NK-92 (cell line): ENCODE data around the gene CHDH.

Experiments used
- DNase-seq: peaks from one replicate; lab custom pipeline; 2025; ENCODE audit not compliant: unreplicated experiment; lab: John Stamatoyannopoulos, UW

The CHDH gene

GRCh38 chr3:53809764-53810400 is 36.3 kb downstream of the CHDH start:
- DNase-seq: no peak

- DNase-seq: no peak
Measured at GRCh38 chr3:53809267-53809666, 37.0 kb downstream of the CHDH start.

GRCh38 chr3:53808496-53808895 is 37.7 kb downstream of the CHDH start:
- DNase-seq: no peak

DNA sequence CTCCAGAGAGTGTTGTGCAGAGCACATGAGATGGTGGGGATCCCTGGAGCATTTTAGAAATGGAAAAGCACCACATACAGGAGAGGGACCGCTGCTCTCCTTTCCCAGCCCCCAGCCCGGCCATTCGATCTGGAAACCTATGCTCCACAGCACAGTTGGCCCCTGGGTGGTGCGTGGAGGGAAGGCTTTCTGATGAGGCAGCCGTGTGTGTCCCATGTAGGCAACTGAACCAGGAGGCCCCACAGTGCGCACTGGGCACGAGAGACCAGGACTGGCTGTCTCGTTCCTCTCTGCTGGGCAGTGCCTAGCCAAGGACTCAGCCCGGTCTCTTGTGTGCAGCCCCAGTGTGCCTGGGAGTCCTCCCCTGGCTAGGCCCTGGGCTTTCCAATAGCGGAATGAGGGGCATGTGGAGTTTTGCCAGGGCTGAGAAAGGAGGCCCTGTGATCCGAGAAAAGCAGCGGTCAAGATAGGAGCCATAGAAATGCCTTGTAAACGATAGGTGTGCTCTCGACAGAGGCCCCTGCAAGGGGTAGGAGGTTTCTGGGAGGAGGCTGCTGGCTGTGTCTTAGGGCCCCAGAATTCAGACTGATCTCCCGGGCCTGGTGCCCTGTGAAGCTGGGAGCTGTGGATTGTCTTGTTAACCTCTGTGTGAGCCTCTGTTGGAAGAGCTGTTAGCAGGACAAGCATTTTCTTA is 39.0 kb downstream of the CHDH start:
- no peak for DNase-seq

DNA sequence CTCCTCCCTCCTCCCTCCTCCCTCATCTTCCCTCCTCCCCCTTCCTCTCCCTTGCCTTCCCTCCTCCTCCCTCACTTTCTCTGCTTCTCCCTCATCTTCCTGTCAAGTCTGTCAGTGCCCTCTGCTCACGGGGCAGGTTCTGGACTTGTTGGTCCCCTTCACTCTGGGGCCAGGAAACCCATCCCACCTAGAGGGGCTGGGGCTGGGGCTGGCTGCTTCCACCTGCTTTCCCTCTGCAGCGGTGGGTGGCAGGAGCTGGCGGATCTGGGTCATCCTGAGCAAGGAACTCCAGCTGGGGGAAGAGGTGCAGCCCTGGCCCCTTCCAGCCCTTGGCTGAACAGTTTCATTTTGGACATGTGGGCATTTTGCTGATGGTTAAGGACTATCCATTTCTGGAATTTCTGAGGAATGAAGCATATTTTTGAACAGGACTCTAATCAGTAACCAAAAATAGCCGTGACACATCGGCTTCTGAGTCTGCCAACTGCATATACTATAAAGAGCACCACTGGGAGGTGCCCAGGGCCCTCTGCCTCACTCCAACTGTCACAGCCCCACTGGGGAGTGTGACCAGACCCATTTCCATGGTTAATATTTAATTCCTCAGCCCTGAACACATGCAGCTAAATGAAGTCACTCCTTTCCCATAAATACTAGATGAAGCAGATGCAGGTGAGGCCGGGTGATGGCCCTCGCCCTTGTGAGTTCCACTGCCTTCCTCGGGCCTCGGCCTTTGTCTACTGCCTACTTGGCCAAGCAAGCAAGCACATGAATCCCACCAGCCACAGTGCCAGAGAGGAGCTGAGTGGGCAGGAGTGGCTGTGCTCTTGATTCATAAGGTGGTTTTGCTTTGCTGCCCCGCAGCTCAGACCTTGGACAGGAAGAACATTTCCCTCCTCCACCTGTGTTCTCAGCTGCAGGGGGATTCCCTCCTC is 39.8 kb downstream of the CHDH start:
- no peak for DNase-seq

- DNase-seq: no peak
Measured at GRCh38 chr3:53805463-53806159, 40.6 kb downstream of the CHDH start.

GRCh38 chr3:53804697-53805462 is 41.3 kb downstream of the CHDH start:
- no peak for DNase-seq

DNA sequence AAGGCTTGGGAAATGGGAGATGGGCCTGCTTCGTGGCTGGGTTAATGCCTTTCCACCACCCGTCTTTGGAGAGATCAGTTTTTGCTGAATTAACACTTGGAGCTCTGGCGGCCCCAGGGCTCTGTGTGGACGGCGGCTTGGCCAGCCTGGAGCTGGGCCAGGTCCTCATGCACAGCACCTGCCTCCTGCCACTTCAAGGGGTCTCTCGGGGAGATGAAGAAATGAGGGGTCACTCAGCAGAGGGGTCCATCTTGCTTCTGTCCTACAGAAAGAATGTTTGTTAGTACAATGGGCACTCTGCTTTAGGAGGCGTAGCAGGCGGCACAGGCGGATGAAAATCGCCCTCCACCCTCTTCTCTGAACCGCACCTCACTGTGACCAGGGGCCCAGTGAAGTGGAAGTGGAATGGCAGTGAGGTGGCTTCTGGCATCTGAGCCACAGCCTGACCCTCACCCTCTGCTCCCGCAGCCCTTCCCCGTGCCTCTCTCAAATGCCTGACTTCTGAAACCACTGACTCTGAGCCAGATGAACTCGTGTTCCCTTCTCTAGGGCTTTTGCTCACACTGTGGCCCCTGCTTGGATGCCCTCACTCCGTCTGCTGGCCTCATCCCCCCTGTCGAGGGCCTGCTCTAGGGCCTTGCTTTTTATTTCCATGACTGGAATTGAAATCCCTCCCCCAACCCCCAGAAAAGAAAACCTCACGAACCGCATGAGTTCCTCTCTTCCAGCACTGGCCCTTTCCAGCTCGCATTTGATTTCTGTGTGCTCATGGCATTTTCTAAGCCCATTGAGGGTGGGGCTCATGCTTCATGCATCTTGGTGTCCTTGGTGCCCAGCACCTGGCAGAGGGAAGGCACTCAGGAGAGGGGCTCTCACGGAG is 42.2 kb downstream of the CHDH start:
- DNase-seq: no peak

DNA sequence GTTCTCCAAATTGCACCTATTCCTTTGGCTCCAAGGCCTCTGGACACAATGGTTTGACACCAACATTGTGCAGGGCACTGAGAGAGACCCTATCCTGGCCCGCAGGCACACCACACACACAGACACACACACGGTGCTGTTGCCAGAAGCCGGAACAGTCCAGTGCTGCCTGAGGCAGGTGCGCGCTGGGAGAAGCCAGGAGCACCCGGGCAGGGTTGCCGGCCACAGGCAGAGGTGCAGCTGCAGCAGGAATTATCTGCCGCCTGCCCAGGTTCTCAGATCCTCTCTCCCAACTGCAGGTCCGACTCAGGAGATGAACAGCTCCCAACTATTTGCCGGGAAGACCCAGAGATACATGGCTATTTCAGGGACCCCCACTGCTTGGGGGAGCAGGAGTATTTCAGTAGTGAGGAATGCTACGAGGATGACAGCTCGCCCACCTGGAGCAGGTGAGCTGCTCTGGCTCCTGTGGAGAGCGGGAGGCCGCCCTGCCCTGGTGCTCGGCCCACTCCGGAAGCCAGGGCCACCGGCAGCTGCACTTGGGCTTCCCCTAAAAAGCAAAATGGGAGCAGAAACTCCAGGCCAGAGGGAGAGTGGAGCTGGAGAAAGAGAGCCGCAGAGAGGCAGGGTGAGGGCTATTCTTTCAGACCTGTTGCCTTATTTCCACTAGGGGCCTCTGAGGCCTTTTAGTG is 42.9 kb downstream of the CHDH start:
- no peak for DNase-seq

DNA sequence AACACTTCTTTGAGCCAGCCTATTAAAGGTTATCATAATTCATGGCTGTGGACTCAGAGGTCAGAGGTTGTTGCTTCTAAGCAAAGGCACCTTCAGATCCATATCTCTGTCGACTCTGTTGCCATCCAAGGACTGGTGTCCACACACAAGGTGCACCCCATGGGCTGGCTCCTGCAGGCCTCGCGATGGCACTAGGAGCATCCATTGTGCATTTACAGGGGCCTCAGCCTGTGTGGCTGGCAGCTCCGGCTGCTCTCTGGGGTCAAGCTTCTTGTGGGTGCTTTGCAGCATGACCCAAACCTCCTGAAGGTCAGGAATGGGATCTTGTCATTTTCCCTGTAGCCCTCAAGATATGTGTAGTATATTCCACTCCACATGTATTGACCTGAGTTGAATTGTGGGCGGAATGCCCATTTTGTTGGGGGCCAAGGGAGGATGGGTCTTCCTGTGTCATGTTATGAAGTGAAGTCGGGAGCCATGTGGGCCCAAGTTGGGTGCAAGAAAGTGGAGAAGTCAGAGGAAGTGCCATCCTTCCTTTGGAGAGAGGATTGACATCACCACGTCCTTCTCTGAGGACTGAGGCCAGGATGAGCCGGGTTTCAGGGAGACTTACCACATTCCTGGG is 43.9 kb downstream of the CHDH start:
- DNase-seq: no peak

- DNase-seq: no peak
Measured at GRCh38 chr3:53801319-53801718, 44.9 kb downstream of the CHDH start.

DNA sequence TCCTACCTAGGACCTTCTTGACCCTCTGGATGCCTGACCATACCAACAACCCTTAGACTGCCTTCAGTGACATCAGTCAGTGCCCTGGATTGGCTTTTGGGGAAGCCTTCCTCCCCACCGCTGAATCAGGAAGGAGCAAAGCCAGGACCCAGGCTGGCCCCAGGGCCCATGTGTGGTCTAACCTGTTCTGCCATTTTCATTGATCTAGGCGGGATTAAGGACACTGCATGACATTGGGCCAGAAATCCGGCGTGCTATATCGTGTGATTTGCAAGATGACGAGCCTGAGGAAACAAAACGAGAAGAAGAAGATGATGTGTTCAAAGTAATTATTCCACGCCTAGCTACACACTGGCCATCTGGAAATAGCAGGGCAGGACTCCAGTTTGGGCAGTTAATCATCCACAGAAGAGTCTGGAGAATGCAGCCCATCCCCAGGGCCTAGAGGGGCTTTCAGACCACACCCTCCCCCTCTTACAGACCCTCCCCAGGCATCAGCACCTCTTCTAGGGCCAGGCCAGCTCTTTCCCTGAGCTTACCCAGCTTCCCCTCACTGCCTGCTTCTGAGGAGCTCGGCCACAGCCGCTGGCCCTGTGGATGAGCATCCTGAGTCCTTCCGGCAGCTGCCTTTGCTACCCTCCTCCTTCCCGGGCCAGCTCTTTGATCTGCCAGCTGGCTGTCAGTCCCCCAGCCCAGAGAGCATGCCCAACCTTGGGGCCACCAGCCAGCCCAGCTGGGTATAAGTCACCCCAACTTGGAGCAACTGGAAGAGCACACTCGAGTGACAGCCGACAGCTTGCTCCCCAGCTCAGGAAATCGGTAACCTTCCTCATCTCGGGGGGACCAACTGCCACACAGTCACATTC is 45.9 kb downstream of the CHDH start:
- no peak for DNase-seq

DNA sequence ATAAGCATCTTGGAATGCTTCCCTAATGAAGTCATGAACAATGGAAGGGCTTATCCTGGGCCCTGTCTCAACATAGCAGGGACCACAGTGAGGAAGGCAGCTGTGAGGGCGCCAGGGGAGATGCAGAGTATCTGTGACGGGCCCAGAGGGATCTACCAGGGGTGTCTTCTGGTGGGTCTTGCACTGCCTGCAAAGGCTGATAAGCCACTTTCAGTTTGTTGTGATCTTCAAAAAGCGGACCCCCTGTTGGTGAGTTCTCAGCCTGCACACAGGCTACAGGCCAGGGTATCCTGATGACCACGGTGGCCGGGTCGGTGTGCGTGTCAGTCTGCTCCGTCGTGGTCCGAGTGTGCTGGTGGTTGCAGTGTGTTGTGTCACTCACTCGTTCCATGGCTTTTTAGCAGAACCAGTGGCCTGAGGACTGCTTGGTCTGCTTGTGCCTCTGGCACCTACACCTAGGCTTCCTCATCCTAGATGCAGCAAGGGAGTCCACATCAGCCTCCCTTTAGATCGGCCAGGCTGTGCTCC is 46.8 kb downstream of the CHDH start:
- no peak for DNase-seq

GRCh38 chr3:53798144-53798543 is 48.1 kb downstream of the CHDH start:
- no peak for DNase-seq

DNA sequence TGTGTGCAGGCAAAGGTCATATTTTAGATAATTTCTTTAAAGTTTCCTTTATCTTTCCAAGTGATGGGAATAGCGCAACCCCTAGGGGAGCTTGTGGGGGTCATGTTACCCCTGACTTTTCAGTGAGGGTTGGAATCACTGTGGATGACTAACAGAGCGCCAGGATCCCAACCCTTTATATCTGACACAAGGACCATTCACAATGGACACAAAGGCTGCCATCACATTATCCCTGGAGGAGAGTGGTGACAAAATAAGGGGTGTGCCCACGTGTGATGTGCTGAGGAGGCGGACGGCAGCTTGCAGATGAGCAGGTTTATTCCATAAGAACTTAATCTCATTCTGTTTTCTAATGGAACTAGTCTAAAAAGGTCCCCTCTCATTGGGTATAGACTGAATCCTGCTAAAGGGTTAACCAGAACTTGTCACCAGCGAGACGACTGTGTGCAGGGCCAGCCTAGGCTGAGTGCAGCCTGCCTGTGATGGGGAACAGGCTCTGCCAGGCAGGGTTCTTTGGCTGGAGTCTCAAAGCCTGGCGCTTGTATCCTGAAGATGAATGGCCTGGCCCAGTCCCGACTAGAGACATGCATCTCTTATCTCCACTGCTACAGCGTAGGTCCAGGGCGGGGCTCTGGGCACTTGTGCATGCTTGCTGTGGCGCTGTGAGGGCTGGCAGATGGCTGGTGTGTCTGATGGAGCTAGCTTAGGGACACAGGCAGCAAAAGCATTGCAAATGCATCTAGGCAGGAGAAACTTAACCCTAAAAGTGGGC is 50.2 kb downstream of the CHDH start:
- no peak for DNase-seq

- DNase-seq: no peak
Measured at GRCh38 chr3:53795176-53795575, 51.0 kb downstream of the CHDH start.

DNA sequence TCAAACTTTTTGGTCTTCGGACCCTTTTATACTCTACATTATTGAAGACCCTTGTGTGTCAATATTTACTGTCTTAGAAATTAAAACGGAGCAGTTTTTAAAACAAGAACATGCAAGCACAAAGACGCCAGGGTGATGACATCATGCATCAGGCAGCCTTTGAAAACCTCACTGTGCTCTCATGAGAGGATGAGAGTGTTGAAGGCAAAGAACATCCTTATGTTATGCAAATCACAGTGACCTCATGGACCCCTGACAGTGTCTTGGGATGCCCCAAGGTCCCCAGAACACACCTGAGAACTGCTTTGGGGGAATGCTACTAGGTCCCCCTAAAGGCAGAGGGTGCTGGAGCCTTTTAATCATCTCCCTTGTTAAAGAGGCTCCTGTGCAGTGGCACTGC is 51.6 kb downstream of the CHDH start:
- DNase-seq: no peak
